SK-N-MC (cell line): ENCODE measurements around the gene PTPN22.

Experiments used
- EZH2 ChIP-seq: fragments of 200-600 bp; sonication (generic); IDR thresholded peaks from one replicate; pipeline ENCODE4 v1.6.1; 2017; ENCODE audit warnings: antibody characterized with exemption
- FOXP2 ChIP-seq: optimal IDR thresholded peaks from 2 replicates; pipeline ENCODE3; 2011; ENCODE audit warnings: mild to moderate bottlenecking, moderate library complexity; ENCODE audit not compliant: insufficient read depth; ENCODE audit errors: extremely low read length, control extremely low read depth
- POLR2AphosphoS5 ChIP-seq: IDR thresholded peaks from 2 replicates; pipeline ENCODE4 v1.6.1; 2012; ENCODE audit warnings: mild to moderate bottlenecking, low read depth, low read length, borderline replicate concordance

DNA sequence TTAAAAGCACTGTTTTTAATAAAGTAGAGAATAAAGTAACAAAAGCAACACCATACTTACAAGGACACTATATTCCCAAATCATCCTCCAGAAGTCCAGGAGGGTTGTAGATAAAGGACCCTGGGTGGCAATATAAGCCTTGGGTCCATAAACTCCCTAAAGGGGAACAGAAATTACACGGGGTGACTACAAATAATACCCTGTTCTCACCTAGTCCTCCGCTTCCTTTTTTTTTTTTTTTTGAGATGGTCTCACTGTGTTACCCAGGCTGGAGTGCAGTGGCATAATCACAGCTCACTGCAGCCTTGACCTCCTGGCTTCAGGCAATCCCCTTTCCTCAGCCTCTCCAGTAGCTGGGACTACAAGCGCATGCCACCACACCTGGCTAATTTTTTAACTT lies 13.1 kb downstream of the PTPN22 start:
- TF ChIP-seq EZH2 = no peak
- no peak for TF ChIP-seq POLR2AphosphoS5
- TF ChIP-seq FOXP2 = no peak
